Transverse colon (tissue), 3 donors: Measurements from ENCODE around the gene BCORL1.

Experiments
- POLR2A ChIP-seq: fragments of 450-650 bp; IDR thresholded peaks from one replicate; pipeline ENCODE4 v1.6.1; 2016; ENCODE audit warnings: antibody characterized with exemption, mild to moderate bottlenecking, moderate library complexity
- POLR2AphosphoS5 ChIP-seq, 3 donors: sonication (generic); formaldehyde crosslinking; IDR thresholded peaks; one replicate each; pipeline ENCODE4 v1.6.1; 2016; ENCODE audit warnings: antibody characterized with exemption in 3 of 3

- TF ChIP-seq POLR2AphosphoS5 (IDR thresholded peaks at IDR 0.05) (no peak), POLR2A (no peak)
Observed at GRCh38 chrX:130055899-130056298, 73.5 kb downstream of the BCORL1 start.
